VCaP (cell line): Measurements from ENCODE around the gene YEATS4.

Experiments used
- H3K27ac ChIP-seq: fragments of 450-650 bp; 2 replicates; pipeline ENCODE4 v1.5.1; 2017
- TF ChIP-seq, protein P1 (sequence below): fragments of 450-650 bp; conservative IDR thresholded peaks from 2 replicates; pipeline ENCODE4 v1.5.1; 2017; ENCODE audit warnings: mild to moderate bottlenecking, moderate library complexity

Gene YEATS4

DNA sequence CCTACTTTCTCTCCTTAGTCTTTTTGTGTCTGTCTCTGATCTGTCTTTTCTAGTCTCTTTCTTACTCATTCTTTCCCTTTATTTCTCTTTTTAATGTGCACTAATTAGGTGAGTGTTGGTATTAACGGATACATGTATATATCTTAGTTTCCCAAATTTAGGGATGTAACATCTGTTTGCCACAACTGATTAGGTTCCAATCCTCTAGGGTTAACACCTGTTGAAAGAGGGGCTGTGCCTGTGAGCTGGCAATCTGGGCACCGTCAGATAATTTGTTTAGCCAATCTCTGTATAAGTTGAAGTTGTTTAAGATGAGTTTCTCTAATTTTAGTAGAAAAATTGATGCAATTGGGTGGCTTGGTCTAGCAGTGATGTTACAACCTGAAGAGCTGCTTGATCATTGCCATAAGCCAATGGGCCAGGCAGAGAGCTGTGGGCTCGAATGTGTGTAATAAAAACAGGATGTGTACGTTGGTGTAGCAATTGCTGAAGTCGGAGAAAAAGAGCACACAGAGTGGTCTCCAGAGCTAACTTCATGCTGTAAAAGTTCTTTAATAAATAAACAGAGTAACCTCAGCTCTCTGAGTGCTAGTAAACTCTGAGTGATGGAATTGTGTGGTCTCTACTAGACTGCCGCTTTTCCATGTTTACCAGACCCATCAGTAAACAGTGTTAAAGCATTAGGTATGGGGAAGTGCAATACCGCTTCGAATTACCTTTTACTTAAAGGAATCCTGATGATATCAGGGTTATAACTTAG lies 29.7 kb upstream of the YEATS4 start:
- TF ChIP-seq, protein P1, sequence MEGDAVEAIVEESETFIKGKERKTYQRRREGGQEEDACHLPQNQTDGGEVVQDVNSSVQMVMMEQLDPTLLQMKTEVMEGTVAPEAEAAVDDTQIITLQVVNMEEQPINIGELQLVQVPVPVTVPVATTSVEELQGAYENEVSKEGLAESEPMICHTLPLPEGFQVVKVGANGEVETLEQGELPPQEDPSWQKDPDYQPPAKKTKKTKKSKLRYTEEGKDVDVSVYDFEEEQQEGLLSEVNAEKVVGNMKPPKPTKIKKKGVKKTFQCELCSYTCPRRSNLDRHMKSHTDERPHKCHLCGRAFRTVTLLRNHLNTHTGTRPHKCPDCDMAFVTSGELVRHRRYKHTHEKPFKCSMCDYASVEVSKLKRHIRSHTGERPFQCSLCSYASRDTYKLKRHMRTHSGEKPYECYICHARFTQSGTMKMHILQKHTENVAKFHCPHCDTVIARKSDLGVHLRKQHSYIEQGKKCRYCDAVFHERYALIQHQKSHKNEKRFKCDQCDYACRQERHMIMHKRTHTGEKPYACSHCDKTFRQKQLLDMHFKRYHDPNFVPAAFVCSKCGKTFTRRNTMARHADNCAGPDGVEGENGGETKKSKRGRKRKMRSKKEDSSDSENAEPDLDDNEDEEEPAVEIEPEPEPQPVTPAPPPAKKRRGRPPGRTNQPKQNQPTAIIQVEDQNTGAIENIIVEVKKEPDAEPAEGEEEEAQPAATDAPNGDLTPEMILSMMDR: no peak
- H3K27ac ChIP-seq: peak overlapping the region; percentile 89

DNA sequence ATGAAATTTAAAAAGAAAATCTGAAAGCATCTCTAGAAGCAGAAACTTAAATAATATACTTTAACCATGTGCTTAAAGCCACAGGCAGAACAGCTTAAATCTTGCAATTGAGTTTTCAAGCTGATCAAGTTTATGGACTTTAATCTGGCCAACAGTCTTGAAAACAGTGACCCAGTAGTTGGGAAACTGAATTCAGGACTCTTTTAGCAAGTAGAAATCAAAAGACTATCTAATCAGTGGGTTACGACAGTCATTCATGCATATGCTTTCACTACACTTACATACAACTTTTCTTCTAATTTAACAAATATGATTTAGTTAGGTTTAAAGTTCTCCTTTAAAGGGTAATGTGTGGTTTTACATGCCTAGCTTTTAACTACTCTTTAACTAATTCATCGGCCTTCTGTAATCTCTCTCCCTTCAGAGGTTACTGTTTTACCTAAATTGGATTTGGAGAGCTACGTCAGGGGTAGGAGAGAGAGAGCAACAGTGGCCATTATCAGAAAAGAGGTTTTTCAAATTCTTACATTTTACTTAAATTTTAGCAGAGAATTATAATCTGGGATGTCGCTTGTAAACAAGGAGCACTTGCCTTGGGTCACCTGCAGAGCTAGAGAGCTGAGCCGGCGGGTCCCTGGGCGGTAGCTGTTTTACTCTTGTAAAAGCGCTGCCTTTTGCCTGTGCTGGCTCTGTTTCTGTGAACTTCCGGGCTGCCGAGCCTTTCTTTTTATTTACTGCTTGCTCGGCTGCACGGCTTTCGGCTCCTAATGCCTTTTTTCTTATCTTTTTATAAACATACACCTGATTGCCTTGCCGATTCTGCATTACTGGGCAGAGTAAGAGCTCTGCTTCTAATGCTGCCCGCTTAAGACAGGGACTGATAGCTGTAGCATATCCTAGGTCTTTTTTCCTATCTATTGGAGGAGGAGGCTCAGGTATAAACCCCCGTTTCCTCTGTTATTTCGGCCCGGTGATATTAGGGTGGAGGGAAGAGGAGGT lies 28.8 kb upstream of the YEATS4 start:
- TF ChIP-seq, protein P1: peak; percentile 7; the same call in 1 of the 2 replicates
- peak overlapping the region; percentile 89 for H3K27ac ChIP-seq

DNA sequence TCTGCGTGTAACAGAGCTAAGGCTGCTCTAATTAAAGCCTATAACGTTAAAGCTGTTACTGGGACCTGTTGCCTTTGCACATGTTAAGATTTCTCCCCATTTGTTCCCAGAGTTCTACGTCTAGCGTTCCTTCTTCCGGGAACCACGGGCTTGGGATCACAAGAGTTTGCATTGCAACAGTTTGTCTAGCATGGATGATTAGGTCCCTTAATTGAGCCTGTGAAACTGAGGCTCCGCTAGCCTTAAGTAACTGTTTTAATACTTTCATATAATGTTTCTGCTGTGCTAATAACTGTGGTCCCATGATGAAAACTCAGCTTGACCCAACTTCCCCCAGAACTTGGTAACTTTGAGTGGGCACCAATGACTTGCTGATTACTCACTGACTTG lies 28.0 kb upstream of the YEATS4 start:
- H3K27ac ChIP-seq: peak overlapping the region; percentile 89
- TF ChIP-seq, protein P1: no peak

DNA sequence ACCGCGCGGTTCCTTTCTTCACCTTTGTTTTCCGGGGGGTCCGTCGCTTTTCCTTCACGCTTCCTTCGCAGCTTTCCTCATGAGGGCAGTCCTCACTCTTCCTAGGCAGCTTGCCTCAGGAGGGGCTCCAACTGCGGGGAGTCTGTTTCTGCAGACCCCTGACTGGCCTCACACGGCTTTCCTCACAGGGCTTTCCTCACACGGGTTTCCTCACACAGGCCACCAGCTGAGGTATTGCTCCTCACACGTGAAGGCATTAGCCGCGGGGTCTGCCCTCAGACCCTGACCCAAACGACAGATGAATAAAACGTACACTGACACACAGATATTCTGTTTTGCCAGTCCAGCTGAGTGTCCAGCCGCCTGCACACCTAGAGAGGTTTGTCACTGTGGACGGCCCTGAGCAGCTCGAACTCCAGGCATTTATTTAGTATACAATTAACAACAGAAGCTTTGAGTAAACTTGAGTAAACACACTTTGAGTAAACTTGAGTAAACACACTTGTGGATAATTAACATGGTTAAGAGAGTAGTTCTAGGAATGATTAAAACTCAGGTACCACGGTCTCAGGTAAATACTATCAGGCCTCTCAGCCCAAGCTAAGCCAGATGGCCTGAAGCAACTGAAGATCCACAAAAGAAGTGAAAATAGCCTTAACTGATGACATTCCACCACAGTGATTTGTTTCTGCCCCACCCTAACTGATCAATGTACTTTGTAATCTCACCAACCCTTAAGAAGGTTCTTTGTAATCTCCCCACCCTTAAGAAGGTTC lies 27.4 kb upstream of the YEATS4 start:
- peak overlapping the region; percentile 89 for H3K27ac ChIP-seq
- TF ChIP-seq, protein P1: no peak

DNA sequence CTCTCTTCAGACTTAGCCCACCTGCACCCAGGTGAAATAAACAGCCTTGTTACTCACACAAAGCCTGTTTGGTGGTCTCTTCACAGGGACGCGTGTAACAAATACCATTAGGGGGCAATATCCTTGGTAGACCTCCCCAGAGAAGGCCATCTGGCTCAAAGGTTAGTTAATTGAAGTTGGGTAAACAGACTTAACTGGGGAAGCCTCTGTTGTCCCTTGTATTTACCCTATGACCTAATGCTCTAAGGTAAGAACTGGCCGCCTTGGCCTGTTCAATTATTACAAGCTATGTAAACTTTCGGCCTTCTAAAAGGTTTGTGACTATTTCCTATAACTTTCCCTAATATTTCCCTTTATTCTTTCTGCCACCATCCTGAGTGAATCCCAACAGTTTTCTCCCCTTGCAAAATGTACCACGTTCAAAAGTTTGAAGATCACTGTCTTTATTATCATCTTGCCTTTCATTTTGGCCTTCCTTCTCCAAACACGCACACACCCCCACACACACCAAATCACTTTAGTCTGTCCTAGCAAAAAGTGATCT lies 26.7 kb upstream of the YEATS4 start:
- H3K27ac ChIP-seq: peak overlapping the region; percentile 89
- TF ChIP-seq, protein P1: no peak

DNA sequence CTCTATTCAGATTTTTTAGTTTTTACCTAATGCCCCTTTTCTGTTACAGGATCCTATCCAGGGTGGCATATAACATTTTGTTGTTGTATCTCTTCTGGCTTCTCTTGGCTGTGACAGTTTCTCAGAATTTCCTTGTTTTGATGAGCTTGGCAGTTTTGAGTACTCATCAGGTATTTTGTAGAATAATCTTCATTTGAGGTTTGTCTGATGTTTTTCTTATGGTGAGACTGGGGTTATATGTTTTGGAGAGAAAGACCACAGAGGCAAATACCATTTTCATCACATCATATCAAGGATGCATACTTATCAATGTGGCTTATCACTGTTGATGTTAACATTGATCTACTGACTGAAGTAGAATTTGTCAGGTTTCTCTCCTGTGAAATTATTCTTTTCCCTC lies 25.4 kb upstream of the YEATS4 start:
- H3K27ac ChIP-seq: peak overlapping the region; percentile 89; the same call in 1 of the 2 replicates
- TF ChIP-seq, protein P1: no peak
